ENCODE data around the gene NUDT22. TPM values are rescaled to one million over a fixed set of nuclear protein-coding genes. Genes with fewer than 3 reads are reported as not detected.
A peak's percentile ranks its signal among the peaks of the same experiment; 100 is the strongest.

Gene NUDT22
- total and polyA plus RNA-seq, 2 of the 4 experiments (the other 2 are of a cell fraction) = 21.3 to 44.6 TPM

DNA sequence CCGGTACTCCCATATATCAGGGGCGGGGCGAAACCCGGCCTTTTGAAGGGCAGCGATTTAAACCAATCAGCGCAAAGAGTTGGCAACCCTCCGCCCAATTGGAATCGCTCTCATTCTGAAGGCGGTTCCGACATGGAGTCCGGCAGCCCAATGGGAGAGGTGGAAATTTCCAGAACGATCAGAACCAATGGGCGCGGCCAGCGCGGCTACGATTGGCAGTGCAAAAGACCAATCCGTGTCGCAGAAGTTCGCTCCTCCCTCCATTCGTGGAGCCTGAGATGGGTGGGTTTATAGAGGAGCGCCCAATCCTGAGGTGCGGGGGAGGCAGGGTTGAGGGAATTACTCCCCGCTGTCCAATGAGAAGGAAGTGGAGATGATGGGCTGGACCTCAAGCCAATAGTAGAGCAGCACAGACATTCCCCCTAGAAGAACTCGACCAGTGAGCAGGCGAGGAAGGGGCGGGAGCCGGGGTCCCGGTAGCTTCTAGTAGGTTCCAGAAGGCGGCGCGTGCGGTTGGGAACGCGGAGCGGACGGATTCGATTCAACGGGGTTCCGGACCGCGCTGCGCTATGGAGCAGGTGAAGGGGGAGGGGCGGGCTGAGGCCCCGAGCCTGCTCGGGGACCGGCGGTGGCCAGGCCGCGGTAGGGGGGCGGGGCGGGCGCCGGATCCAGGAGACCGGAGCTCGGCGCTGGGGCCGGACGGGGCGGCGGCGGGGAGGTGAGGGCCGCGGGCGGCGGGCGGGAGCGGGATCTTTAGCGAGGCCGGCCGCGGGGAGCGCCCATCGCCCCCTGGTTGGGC, 40.2 kb upstream of the NUDT22 start, which contains the start of gene STIP1:
STIP1 (plus strand) TSS at position 479 of the 799 bp plus-strand sequence; CDS start at position 570, 91 bp downstream.
- Histone ChIP-seq H3K9ac (ENCODE audit: low read depth, low read length) (peak within 1 kb of the TSS; percentile 81), H4K91ac (ENCODE audit: insufficient read depth, low read depth, low read length) (peak within 1 kb of the TSS; percentile 93), H2AFZ (replicated peaks; ENCODE audit: low read length, poor library complexity) (peak within 1 kb of the TSS; percentile 93), H3K4me1 (ENCODE audit: control insufficient read depth, insufficient read depth, low read length) (peaks cover 3% of the 10 kb centered on the region; the same call in 1 of the 2 replicates), H4K5ac (ENCODE audit: low read depth, low read length) (peak within 1 kb of the TSS; percentile 85), H3K18ac (ENCODE audit: low read depth, low read length) (peak within 1 kb of the TSS; percentile 13; the same call in 1 of the 2 replicates), H3K23ac (ENCODE audit: low read depth, low read length) (peak within 1 kb of the TSS; percentile 85), H2BK120ac (ENCODE audit: low read depth, low read length) (peak within 1 kb of the TSS; percentile 33; the same call in 1 of the 2 replicates), H2AK9ac (replicated peaks; ENCODE audit: low read depth, low read length, poor library complexity) (peak within 1 kb of the TSS; percentile 98), H2BK5ac (ENCODE audit: low read depth, low read length, poor library complexity, severe bottlenecking) (peak within 1 kb of the TSS; percentile 75), H4K8ac (ENCODE audit: low read depth in 2 of 2, low read length in 2 of 2) (peak within 1 kb of the TSS; percentile 81 to 92), H3K9me3 (ENCODE audit: control insufficient read depth, insufficient read depth, low read length) (no peaks in the 10 kb centered on the region), H3K14ac (replicated peaks; ENCODE audit: low read depth, low read length) (peak within 1 kb of the TSS; percentile 94), H2AK5ac (ENCODE audit: low read depth, low read length) (peak within 1 kb of the TSS; percentile 93), H3K4me3 (ENCODE audit: insufficient read depth, low read depth, low read length) (peak within 1 kb of the TSS; percentile 54), H2BK15ac (ENCODE audit: low read depth, low read length) (peak within 1 kb of the TSS; percentile 33; the same call in 1 of the 3 replicates), H3K79me1 (ENCODE audit: low read depth in 1 of 2, low read length in 2 of 2) (peaks cover 7 to 53% of the 10 kb centered on the region in 2 experiments; a peak in 3 of 4 replicates), H3K9me1 (ENCODE audit: insufficient read depth, low read length) (peaks cover 12% of the 10 kb centered on the region; the same call in 1 of the 2 replicates), H3K27me3 (ENCODE audit: control insufficient read depth, insufficient read depth, low read length) (no peaks in the 10 kb centered on the region), H2BK20ac (ENCODE audit: low read depth, low read length) (no peak within 1 kb of the TSS), H3K56ac (ENCODE audit: extremely low read depth, insufficient read depth, low read length) (peak within 1 kb of the TSS; percentile 68), H3K36me3 (ENCODE audit: control insufficient read depth, insufficient read depth, low read length) (peaks cover 4% of the 10 kb centered on the region; the same call in 1 of the 2 replicates), H3K27ac (ENCODE audit: insufficient read depth, low read length) (peak within 1 kb of the TSS; percentile 91), H3K4me2 (ENCODE audit: low read depth, low read length) (peak within 1 kb of the TSS; percentile 96), H3K4ac (ENCODE audit: low read depth, low read length) (peak within 1 kb of the TSS; percentile 95), H4K20me1 (ENCODE audit: insufficient read depth, low read length) (peaks cover 31% of the 10 kb centered on the region)
- ChIA-PET POLR2A (ENCODE audit: unreplicated experiment) (interaction anchor here (0.6 kb wide), 2 partner anchors 16 to 55 kb away, joined by 3 to 7 read pairs; partner anchors contain the start of gene FKBP2), CTCF (no interaction called here)
- ATAC-seq (ENCODE audit: low read depth) (peak; percentile 81), DNase-seq (peak; percentile 100)
- intact Hi-C loops (cut with micrococcal nuclease) = loop anchor here (2.0 kb wide), 1 partner anchor 55 kb away; the partner anchor contains the start of gene FKBP2
- dilution Hi-C loops (cut with HindIII; ENCODE audit: low sequenced_read_pairs, unreplicated experiment) = no loop called here
- BruUV-seq (replicated peaks) = no TSS peak
- in situ Hi-C loops (cut with MboI; ENCODE audit: low sequenced_read_pairs) = no loop called here
- 0% methylated on average over 31 of the region's 74 CpGs; no CpG with 5 or more reads in 1 of the 2 experiments for WGBS, 2 experiments (ENCODE audit: extremely low coverage in 2 of 2, insufficient read length in 1 of 2)
- 0 out of 2 replicates have a peak, but pooled peaks have one; percentile 7 for TF ChIP-seq NFE2L2 (IDR thresholded peaks at IDR 0.05; ENCODE audit: low read depth, low read length)
- no peak for TF ChIP-seq POLR2A (IDR thresholded peaks at IDR 0.05; ENCODE audit: low read depth, low read length)
- TF ChIP-seq SMC3 (IDR thresholded peaks at IDR 0.05; ENCODE audit: low read depth, low read length) = no peak
- no peak for TF ChIP-seq CHD1 (IDR thresholded peaks at IDR 0.05; ENCODE audit: low read depth, low read length)
- TF ChIP-seq RAD21 (IDR thresholded peaks at IDR 0.05; ENCODE audit: low read length) = peak; percentile 23; the same call in 1 of the 2 replicates
- peak; percentile 91 for TF ChIP-seq FOS (IDR thresholded peaks at IDR 0.05; ENCODE audit: low read depth, low read length)
- TF ChIP-seq RCOR1 (IDR thresholded peaks at IDR 0.05; ENCODE audit: insufficient replicate concordance, low read length) = no peak
- no peak for TF ChIP-seq ELK1 (IDR thresholded peaks at IDR 0.05; ENCODE audit: borderline replicate concordance, low read depth, low read length)
- no peak for TF ChIP-seq CEBPB (IDR thresholded peaks at IDR 0.05; ENCODE audit: low read depth, low read length)
- TF ChIP-seq BHLHE40 (IDR thresholded peaks at IDR 0.05; ENCODE audit: low read depth, low read length) = peak; percentile 56; the same call in 1 of the 2 replicates
- no peak for TF ChIP-seq MAFK (IDR thresholded peaks at IDR 0.05; ENCODE audit: low read depth, low read length)
- peak; percentile 52; the same call in 1 of the 2 replicates for TF ChIP-seq MXI1 (IDR thresholded peaks at IDR 0.05; ENCODE audit: borderline replicate concordance, low read depth, low read length)
- TF ChIP-seq, protein P1, sequence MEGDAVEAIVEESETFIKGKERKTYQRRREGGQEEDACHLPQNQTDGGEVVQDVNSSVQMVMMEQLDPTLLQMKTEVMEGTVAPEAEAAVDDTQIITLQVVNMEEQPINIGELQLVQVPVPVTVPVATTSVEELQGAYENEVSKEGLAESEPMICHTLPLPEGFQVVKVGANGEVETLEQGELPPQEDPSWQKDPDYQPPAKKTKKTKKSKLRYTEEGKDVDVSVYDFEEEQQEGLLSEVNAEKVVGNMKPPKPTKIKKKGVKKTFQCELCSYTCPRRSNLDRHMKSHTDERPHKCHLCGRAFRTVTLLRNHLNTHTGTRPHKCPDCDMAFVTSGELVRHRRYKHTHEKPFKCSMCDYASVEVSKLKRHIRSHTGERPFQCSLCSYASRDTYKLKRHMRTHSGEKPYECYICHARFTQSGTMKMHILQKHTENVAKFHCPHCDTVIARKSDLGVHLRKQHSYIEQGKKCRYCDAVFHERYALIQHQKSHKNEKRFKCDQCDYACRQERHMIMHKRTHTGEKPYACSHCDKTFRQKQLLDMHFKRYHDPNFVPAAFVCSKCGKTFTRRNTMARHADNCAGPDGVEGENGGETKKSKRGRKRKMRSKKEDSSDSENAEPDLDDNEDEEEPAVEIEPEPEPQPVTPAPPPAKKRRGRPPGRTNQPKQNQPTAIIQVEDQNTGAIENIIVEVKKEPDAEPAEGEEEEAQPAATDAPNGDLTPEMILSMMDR (conservative IDR thresholded peaks at IDR 0.05; ENCODE audit: low read depth, low read length) = peak; percentile 59
- TF ChIP-seq MAZ (IDR thresholded peaks at IDR 0.05; ENCODE audit: borderline replicate concordance, low read depth, low read length) = peak; percentile 75; the same call in 1 of the 2 replicates
- no peak for TF ChIP-seq RFX5 (IDR thresholded peaks at IDR 0.05; ENCODE audit: low read depth, low read length)

Measured in IMR-90 (cell line).